A549 (cell line): Measurements from ENCODE around the gene TBXT.

Experiments
- CEBPB ChIP-seq, 2 experiments: fragments of >200 bp in 1 of 2; sonication (Bioruptor Twin) in 1 of 2; formaldehyde crosslinking in 1 of 2; IDR thresholded peaks; 2 replicates each; pipeline ENCODE4 v1.6.1; 2012 to 2016
- CHD4 ChIP-seq: fragments of 200-600 bp; sonication (generic); IDR thresholded peaks from 2 replicates; pipeline ENCODE4 v1.6.1; 2016; ENCODE audit warnings: antibody characterized with exemption, mild to moderate bottlenecking, borderline replicate concordance
- CTCF ChIP-seq: fragments of >200 bp; sonication (Bioruptor Twin); formaldehyde crosslinking; IDR thresholded peaks from 3 replicates; pipeline ENCODE4 v1.5.1; 2016
- E2F6 ChIP-seq: IDR thresholded peaks from 2 replicates; pipeline ENCODE4 v1.6.1; 2012; ENCODE audit warnings: low read depth, borderline replicate concordance
- ESRRA ChIP-seq: fragments of 150-350 bp; IDR thresholded peaks from 2 replicates; pipeline ENCODE4 v1.6.1; 2014; ENCODE audit warnings: mild to moderate bottlenecking, low read length, borderline replicate concordance
- GATA3 ChIP-seq: IDR thresholded peaks from 2 replicates; pipeline ENCODE4 v1.6.1; 2012; ENCODE audit warnings: borderline replicate concordance
- MAFK ChIP-seq: fragments of 450-650 bp; IDR thresholded peaks from 2 replicates; pipeline ENCODE4 v1.6.1; 2014; ENCODE audit not compliant: partially characterized antibody
- PHF8 ChIP-seq: fragments of 200-600 bp; sonication (generic); IDR thresholded peaks from 2 replicates; pipeline ENCODE4 v1.6.1; 2016; ENCODE audit warnings: low read depth, mild to moderate bottlenecking, antibody characterized with exemption, moderate library complexity, borderline replicate concordance
- POLR2A ChIP-seq: IDR thresholded peaks from 2 replicates; pipeline ENCODE4 v1.6.1; 2012; ENCODE audit warnings: mild to moderate bottlenecking, low read length
- RAD21 ChIP-seq, 2 experiments: fragments of >200 bp in 1 of 2; sonication (Bioruptor Twin) in 1 of 2; formaldehyde crosslinking in 1 of 2; IDR thresholded peaks in 1 of 2; conservative IDR thresholded peaks in 1 of 2; 2 replicates in 1 of 2; 3 replicates in 1 of 2; pipeline ENCODE4 v1.6.1; 2012 to 2018; ENCODE audit warnings: inconsistent platforms in 1 of 2
- REST ChIP-seq: fragments of 200-600 bp; sonication (generic); IDR thresholded peaks from 2 replicates; pipeline ENCODE4 v1.6.1; 2016; ENCODE audit warnings: antibody characterized with exemption, mild to moderate bottlenecking, moderate library complexity
- RFX5 ChIP-seq: fragments of 450-650 bp; IDR thresholded peaks from 2 replicates; pipeline ENCODE4 v1.7.1; 2014; ENCODE audit warnings: antibody characterized with exemption, mild to moderate bottlenecking, moderate library complexity
- ZC3H11A ChIP-seq: fragments of 450-650 bp; IDR thresholded peaks from 2 replicates; pipeline ENCODE4 v1.6.1; 2014; ENCODE audit warnings: antibody characterized with exemption, mild to moderate bottlenecking

- TF ChIP-seq RFX5 = no peak
- TF ChIP-seq POLR2A = no peak
- no peak for TF ChIP-seq ESRRA
- no peak for TF ChIP-seq CHD4
- peak; percentile 48 for TF ChIP-seq CTCF
- TF ChIP-seq PHF8 = no peak
- no peak for TF ChIP-seq GATA3
- no peak for TF ChIP-seq E2F6
- TF ChIP-seq REST = no peak
- no peak for TF ChIP-seq ZC3H11A
- TF ChIP-seq MAFK = no peak
- TF ChIP-seq CEBPB (IDR thresholded peaks at IDR 0.05) = no peak
- peak; percentile 55 to 61 for TF ChIP-seq RAD21 (conservative IDR thresholded peaks at IDR 0.05 in 1 of 2, IDR thresholded peaks at IDR 0.05 in 1 of 2)
Observed at GRCh38 chr6:166156942-166157341, 10.7 kb downstream of the TBXT start.
